LNCaP clone FGC (cell line): Measurements from ENCODE around the gene ITGB4.
A peak's percentile ranks its signal among the peaks of the same experiment; 100 is the strongest.
"Not testable (repeated sequence)": the region's sequence is repeated elsewhere in the genome, so short reads cannot be mapped to it uniquely, and the experiment has no call there.

Experiments used
- DNase-seq: peaks from one replicate; pipeline ENCODE4 v3.0.0-alpha.2; 2011; ENCODE audit warnings: low read depth
- H3K4me3 ChIP-seq: 2 replicates; pipeline ENCODE4 v1.5.1; 2011; ENCODE audit warnings: mild to moderate bottlenecking, low read depth, low read length, control low read depth
- CTCF ChIP-seq: IDR thresholded peaks from 2 replicates; pipeline ENCODE4 v1.5.1; 2012; ENCODE audit warnings: mild to moderate bottlenecking; ENCODE audit not compliant: control insufficient read depth, insufficient read depth; ENCODE audit errors: extremely low read depth

Gene ITGB4

DNA sequence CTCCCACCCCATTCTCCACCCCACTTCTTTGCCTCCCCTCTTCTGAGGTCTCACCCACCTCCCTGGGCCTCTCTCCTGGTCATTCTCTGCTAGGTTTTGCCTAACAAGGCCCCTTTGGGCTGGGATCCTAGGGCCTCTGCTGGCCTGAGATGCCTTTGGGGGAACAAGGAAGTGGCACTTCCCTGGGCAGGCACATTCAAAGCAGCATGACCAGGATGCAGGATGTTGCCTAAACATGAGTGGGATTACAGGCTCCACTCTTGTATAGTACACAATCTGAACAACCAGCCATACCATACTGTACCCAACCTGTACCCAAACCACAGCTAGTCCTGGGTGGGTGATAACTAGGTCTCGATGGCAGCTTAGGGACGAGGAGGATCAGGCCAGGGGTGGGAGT is 34.7 kb downstream of the ITGB4 start:
- no peak for TF ChIP-seq CTCF
- no peak overlapping the region for H3K4me3 ChIP-seq
- no peak for DNase-seq

DNA sequence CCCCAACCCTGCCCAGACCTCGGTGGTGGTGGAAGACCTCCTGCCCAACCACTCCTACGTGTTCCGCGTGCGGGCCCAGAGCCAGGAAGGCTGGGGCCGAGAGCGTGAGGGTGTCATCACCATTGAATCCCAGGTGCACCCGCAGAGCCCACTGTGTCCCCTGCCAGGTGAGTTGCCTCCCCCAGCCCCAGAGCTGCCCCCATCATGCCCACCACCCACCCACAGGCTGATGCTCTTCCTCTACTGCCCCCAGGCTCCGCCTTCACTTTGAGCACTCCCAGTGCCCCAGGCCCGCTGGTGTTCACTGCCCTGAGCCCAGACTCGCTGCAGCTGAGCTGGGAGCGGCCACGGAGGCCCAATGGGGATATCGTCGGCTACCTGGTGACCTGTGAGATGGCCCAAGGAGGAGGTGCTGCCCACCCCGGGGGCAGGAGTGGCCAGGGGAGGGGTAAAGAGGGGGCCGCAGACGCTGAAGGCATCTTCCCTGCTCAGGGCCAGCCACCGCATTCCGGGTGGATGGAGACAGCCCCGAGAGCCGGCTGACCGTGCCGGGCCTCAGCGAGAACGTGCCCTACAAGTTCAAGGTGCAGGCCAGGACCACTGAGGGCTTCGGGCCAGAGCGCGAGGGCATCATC is 35.3 kb downstream of the ITGB4 start:
- no peak overlapping the region for H3K4me3 ChIP-seq
- TF ChIP-seq CTCF = no peak
- DNase-seq = no peak

DNA sequence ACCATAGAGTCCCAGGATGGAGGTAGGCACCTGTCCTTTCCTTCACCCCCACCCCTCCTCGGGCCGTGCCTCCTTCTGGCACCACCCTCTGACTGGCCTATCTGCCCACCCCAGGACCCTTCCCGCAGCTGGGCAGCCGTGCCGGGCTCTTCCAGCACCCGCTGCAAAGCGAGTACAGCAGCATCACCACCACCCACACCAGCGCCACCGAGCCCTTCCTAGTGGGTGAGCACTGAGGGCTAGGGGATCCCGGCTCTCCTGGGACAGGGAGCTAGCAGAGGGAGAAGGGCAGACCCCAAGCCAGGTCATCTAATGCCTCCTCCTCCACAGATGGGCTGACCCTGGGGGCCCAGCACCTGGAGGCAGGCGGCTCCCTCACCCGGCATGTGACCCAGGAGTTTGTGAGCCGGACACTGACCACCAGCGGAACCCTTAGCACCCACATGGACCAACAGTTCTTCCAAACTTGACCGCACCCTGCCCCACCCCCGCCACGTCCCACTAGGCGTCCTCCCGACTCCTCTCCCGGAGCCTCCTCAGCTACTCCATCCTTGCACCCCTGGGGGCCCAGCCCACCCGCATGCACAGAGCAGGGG is 35.9 kb downstream of the ITGB4 start:
- no peak overlapping the region for H3K4me3 ChIP-seq
- TF ChIP-seq CTCF = no peak
- no peak for DNase-seq

GRCh38 chr17:75758131-75758905 is 37.1 kb downstream of the ITGB4 start:
- TF ChIP-seq CTCF = peak; percentile 48
- no peak overlapping the region for H3K4me3 ChIP-seq
- no peak for DNase-seq

DNA sequence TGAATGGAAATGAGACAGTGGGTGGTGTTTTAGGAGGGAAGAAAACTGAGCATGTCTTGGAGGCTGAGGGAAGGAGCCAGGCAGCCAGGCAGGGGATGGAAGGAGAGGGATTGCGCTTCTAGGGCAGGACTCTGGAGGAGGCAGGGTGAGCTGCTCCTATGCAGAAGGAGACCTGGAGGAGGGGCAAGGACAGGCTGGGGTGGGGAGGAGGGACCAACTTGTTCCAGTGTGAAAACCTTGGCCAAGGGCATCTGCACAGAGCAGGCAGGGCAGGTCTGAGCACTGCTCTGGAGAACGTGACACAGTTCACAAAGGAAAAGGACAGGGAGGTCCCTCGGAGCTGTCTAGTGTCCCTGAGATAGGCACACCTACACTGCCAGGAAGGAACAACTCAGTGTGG is 38.2 kb downstream of the ITGB4 start:
- no peak for DNase-seq
- no peak overlapping the region for H3K4me3 ChIP-seq
- no peak for TF ChIP-seq CTCF

- H3K4me3 ChIP-seq, DNase-seq: not testable (repeated sequence)
Observed at GRCh38 chr17:75759978-75760640, 38.9 kb downstream of the ITGB4 start.
